ENCODE results near the gene GOLGA6D. TPM values are rescaled to one million over a fixed set of nuclear protein-coding genes. Genes with fewer than 3 reads are reported as not detected.
A peak's percentile ranks its signal among the peaks of the same experiment; 100 is the strongest.
"Not testable (repeated sequence)": the region's sequence is repeated elsewhere in the genome, so short reads cannot be mapped to it uniquely, and the experiment has no call there.

GOLGA6D gene
- total RNA-seq, 2 experiments from 2014 or later = not detected

- H3K9me3 ChIP-seq (ENCODE audit: low read length); H3K4me3 ChIP-seq (ENCODE audit: low read depth, low read length, poor library complexity, severe bottlenecking); H3K4me1 ChIP-seq (ENCODE audit: insufficient read depth, low read length, poor library complexity, severe bottlenecking); H3K27ac ChIP-seq (ENCODE audit: low read depth, low read length, poor library complexity, severe bottlenecking); H3K9me2 ChIP-seq (ENCODE audit: insufficient read depth, low read length); H2AFZ ChIP-seq (ENCODE audit: low read length); H3K36me3 ChIP-seq (ENCODE audit: insufficient read depth, low read length); BruUV-seq (replicated peaks); CTCF ChIA-PET (ENCODE audit: unreplicated experiment); intact Hi-C loops (cut with micrococcal nuclease; ENCODE audit: unreplicated experiment); H3K79me2 ChIP-seq (ENCODE audit: insufficient read depth, low read depth, low read length); H3K4me2 ChIP-seq (ENCODE audit: low read length); POLR2A ChIA-PET; DNase-seq (ENCODE audit: low spot score); H4K20me1 ChIP-seq (ENCODE audit: insufficient read depth, low read length): not testable (repeated sequence)
These were observed 11.0 kb downstream of the GOLGA6D start for GRCh38 chr15:75293660-75294059.

DNA sequence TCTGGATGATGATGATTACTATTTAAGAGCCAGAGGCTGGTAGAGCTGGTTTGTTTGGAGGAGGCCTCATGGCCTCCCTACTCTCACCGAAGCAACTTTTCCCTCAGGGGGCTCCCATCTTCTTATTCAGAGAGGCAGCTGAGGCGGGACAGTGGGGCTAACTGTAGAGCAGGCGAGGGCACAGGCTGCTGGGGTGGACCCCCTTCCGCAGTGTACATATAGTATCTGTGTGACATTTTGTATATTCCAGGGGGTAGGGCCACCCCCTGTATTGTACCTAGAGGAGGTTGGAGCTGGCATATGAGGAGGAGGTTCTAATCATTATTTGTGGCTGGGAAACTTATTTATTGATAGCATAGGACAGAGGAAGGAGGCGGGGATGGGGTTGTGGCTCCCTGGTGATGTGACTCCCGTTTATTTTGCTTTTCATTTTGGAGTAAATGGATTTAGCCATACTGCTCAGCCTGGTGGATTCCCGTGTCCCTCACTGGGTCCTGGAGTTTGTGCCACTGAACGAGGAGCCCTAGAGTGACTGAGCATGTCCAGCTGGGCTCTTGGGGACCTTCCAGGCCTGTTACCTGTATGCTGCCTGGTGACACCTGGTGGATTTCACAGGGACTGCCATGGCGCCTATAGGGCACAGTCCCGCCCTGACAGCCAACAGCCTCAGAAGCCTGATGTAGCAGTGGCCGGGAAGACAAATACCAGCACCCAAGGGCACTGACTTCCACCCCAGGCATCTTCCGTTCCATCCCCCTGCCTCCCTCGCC, 16.1 kb downstream of the GOLGA6D start:
- H4K20me1 ChIP-seq (ENCODE audit: insufficient read depth, low read length); H3K9me3 ChIP-seq (ENCODE audit: low read length); CTCF ChIA-PET (ENCODE audit: unreplicated experiment); H3K79me2 ChIP-seq (ENCODE audit: insufficient read depth, low read depth, low read length); H3K36me3 ChIP-seq (ENCODE audit: insufficient read depth, low read length); H3K4me2 ChIP-seq (ENCODE audit: low read length); H2AFZ ChIP-seq (ENCODE audit: low read length); H3K4me1 ChIP-seq (ENCODE audit: insufficient read depth, low read length, poor library complexity, severe bottlenecking); H3K4me3 ChIP-seq (ENCODE audit: low read depth, low read length, poor library complexity, severe bottlenecking); POLR2A ChIA-PET; intact Hi-C loops (cut with micrococcal nuclease; ENCODE audit: unreplicated experiment); H3K9me2 ChIP-seq (ENCODE audit: insufficient read depth, low read length); DNase-seq (ENCODE audit: low spot score); H3K27ac ChIP-seq (ENCODE audit: low read depth, low read length, poor library complexity, severe bottlenecking); BruUV-seq (replicated peaks): not testable (repeated sequence)

DNA sequence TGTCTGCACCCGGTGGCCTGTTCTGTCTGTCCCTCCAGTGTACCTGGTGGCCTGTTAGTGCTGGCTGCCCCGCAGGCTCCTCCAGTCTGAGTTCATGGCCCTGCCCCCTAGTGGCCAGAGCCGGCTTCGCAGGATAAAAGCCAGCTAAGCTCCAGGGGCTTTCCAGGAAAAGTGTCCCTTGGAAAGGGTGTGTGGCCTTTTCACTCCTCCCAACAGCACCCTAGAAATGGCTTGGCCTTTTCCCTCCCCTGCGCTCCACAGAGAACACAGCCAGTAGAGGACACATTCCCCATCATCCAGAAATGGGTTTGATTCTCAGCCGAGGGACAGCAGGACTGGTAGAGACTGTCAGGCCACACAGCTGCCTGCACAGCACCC, 16.7 kb downstream of the GOLGA6D start:
- H3K36me3 ChIP-seq (ENCODE audit: insufficient read depth, low read length); CTCF ChIA-PET (ENCODE audit: unreplicated experiment); intact Hi-C loops (cut with micrococcal nuclease; ENCODE audit: unreplicated experiment); H3K4me2 ChIP-seq (ENCODE audit: low read length); H3K9me2 ChIP-seq (ENCODE audit: insufficient read depth, low read length); H3K79me2 ChIP-seq (ENCODE audit: insufficient read depth, low read depth, low read length); H4K20me1 ChIP-seq (ENCODE audit: insufficient read depth, low read length); H3K27ac ChIP-seq (ENCODE audit: low read depth, low read length, poor library complexity, severe bottlenecking); BruUV-seq (replicated peaks); H3K4me3 ChIP-seq (ENCODE audit: low read depth, low read length, poor library complexity, severe bottlenecking); H3K4me1 ChIP-seq (ENCODE audit: insufficient read depth, low read length, poor library complexity, severe bottlenecking); H3K9me3 ChIP-seq (ENCODE audit: low read length); H2AFZ ChIP-seq (ENCODE audit: low read length); POLR2A ChIA-PET; DNase-seq (ENCODE audit: low spot score): not testable (repeated sequence)
- peak; percentile 62 for TF ChIP-seq CTCF (conservative IDR thresholded peaks at IDR 0.05; ENCODE audit: low read length)

GRCh38 chr15:75300026-75300425, 17.4 kb downstream of the GOLGA6D start:
- H3K9me2 ChIP-seq (ENCODE audit: insufficient read depth, low read length); H3K9me3 ChIP-seq (ENCODE audit: low read length); H3K4me1 ChIP-seq (ENCODE audit: insufficient read depth, low read length, poor library complexity, severe bottlenecking); BruUV-seq (replicated peaks); H3K4me2 ChIP-seq (ENCODE audit: low read length); H4K20me1 ChIP-seq (ENCODE audit: insufficient read depth, low read length); POLR2A ChIA-PET; H3K27ac ChIP-seq (ENCODE audit: low read depth, low read length, poor library complexity, severe bottlenecking); H3K4me3 ChIP-seq (ENCODE audit: low read depth, low read length, poor library complexity, severe bottlenecking); H2AFZ ChIP-seq (ENCODE audit: low read length); CTCF ChIA-PET (ENCODE audit: unreplicated experiment); DNase-seq (ENCODE audit: low spot score); H3K36me3 ChIP-seq (ENCODE audit: insufficient read depth, low read length); H3K79me2 ChIP-seq (ENCODE audit: insufficient read depth, low read depth, low read length): not testable (repeated sequence)
- intact Hi-C loops (cut with micrococcal nuclease; ENCODE audit: unreplicated experiment) = loop anchor here (10.0 kb wide), 2 partner anchors 55 to 275 kb away; partner anchors contain the start of gene PPCDC

Data from OCI-LY7 (cell line).